ENCODE data around the gene SUSD5.
"Not testable (repeated sequence)": the region's sequence is repeated elsewhere in the genome, so short reads cannot be mapped to it uniquely, and the experiment has no call there.

Gene SUSD5

DNA sequence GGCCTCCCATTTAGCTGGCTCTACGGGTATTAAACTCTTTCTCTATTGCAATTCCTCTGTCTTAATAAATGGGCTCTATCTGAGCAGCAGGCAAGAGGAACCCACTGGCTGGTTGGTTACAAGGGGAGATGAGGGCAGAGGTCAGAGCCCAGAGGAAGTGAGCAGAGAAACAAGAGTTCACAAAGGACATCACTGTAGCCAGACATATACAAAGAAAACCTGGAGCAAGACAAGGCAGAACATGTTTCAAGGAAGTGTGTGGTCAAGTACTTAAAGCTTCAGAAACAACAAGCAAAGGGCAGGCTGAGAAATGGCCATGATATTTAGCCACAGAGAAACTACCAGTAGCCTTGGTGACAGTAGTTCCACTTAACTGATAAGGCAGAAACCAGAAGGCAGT, 24.3 kb downstream of the SUSD5 start:
- DNase-seq (ENCODE audit: low read depth in 2 of 2): no peak

GRCh38 chr3:33187368-33187634, 31.3 kb downstream of the SUSD5 start:
- no peak for DNase-seq (ENCODE audit: low read depth in 2 of 2)

DNA sequence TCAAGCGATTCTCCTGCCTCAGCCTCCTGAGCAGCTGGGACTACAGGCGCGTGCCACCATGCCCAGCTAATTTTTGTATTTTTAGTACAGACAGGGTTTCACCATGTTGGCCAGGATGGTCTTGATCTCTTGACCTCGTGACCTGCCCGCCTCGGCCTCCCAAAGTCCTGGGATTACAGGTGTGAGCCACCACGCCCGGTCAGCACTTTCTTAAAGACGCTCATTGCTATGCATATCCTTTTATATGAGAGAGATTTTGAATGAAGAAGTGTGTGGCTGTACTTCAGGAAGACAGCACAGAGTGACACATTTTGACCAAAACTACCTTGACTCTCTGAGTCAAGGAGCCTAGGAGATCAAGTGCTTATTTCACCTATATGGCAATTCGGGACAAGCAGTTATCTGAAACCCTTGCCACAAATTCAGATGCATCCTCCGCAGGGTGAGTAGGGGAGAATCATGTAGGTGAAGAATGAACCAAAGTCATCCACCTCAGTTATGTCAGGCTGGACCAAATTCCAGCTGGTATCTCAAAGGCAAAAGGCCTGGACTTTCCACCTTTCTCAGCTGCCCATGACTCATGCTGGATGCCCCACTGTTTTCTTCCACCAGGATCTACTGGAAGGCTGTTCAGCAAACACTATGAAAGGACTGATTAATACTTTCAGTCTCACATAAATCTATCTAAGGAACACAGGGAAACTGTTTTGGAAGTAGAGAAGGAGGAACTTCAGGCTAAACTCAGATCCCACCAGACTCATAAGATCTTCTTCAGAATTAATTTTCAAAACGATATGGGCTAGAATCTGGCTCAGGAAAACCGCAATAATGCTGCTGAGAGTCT, 31.9 kb downstream of the SUSD5 start:
- no peak for DNase-seq (ENCODE audit: low read depth in 2 of 2)

GRCh38 chr3:33184863-33185262, 33.7 kb downstream of the SUSD5 start:
- no peak for DNase-seq (ENCODE audit: low read depth in 2 of 2)

DNA sequence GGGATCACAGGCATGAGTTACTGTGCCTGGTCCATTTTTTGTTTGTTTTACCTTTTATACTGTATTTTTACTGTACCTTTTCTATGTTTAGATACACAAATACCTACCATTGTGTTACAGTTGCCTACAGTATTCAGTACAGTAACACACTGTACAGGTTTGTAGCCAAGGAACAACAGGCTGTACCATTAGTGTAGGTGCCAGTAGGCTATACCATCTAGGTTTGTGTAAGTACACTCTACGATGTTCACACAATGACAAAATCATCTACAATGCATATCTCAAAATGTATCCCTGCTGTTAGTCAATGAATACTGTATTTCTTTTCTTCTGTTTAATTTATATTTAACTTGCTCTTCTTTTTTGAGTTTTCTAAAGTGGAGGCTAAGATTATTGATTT, 37.0 kb downstream of the SUSD5 start:
- DNase-seq (ENCODE audit: low read depth in 2 of 2): not testable (repeated sequence)

GRCh38 chr3:33181229-33181628, 37.4 kb downstream of the SUSD5 start:
- no peak for DNase-seq (ENCODE audit: low read depth in 2 of 2)

- DNase-seq (ENCODE audit: low read depth in 2 of 2): no peak
These were observed 39.5 kb downstream of the SUSD5 start for GRCh38 chr3:33179132-33179531.

GRCh38 chr3:33174711-33175414, 43.7 kb downstream of the SUSD5 start:
- DNase-seq (ENCODE audit: low read depth in 2 of 2): no peak

DNA sequence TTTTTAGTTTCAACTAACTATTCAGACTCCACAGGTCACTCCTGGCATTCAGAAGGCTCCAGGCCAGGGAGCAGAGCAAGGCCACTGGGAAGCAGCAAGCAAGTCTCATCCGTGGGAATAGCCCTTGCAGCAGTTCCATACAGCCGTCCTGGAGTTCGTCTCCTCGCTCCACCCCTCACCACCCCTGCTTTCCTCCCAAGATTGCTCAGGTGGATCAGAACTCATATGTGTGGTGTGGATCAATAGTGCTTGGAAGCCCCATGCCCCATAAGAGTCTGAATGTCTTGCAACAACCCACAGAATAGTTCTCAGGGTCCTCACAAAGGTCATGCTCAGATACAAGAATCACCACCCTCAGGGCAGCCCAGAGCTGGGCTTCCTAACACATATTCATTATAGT, 44.5 kb downstream of the SUSD5 start:
- no peak for DNase-seq (ENCODE audit: low read depth in 2 of 2)

GRCh38 chr3:33173672-33174071, 44.9 kb downstream of the SUSD5 start:
- DNase-seq (ENCODE audit: low read depth in 2 of 2): no peak

- no peak for DNase-seq (ENCODE audit: low read depth in 2 of 2)
These were observed 45.5 kb downstream of the SUSD5 start for GRCh38 chr3:33173103-33173502.

GRCh38 chr3:33171580-33171979, 47.0 kb downstream of the SUSD5 start:
- no peak for DNase-seq (ENCODE audit: low read depth in 2 of 2)

GRCh38 chr3:33170531-33170930, 48.1 kb downstream of the SUSD5 start:
- DNase-seq (ENCODE audit: low read depth in 2 of 2): no peak

DNA sequence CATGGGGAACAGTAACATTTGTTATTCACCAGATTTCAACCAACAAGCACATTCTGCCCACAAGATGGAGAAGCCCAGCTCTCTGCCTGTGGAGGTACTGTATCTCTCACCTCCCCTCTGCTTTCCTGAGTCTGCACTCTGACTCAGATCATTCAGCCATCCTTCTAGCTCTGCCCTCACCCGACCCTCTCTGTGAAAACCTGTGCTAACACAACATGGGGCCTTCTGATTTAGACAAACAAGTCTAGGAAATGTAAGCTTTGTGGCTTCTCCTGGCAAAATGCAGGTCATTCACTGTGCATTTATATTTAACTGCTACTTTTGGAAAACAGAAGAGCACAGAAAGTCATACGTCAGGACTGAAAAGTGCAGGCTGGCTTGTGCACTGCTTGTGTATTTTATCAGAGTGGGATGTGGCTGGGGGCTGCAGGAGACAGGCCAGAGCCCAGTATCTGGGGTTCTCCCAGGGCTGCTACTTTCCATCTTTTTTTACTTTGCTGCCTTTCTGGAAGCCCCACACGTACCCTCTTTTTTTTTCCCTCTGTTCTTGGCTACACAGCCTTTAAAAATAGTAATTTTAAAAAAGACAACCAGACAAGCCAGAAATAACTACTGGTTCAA, 50.8 kb downstream of the SUSD5 start:
- DNase-seq (ENCODE audit: low read depth in 2 of 2): no peak

- no peak for DNase-seq (ENCODE audit: low read depth in 2 of 2)
These were observed 51.3 kb downstream of the SUSD5 start for GRCh38 chr3:33167284-33167683.

- no peak for DNase-seq (ENCODE audit: low read depth in 2 of 2)
These were observed 52.5 kb downstream of the SUSD5 start for GRCh38 chr3:33166095-33166494.

DNA sequence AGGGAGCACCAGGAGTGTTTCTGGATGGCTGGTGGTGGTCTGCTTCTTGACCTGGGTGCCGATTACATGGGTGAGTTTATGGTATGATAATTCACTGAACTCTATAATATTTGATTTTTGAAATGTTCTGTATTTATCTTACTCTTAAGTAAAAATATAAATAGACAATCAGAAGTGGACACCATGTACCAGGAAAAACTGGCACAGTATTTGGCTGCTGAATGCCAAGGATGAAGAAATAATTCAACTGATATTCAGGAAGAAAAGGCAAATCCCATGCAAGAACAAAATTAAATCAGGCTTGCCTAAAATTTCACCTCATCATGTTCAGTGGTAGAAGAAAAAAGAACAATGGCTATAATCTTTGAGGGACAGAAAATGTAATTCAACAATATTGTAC, 53.2 kb downstream of the SUSD5 start:
- DNase-seq (ENCODE audit: low read depth in 2 of 2): no peak

- not testable (repeated sequence) for DNase-seq (ENCODE audit: low read depth in 2 of 2)
These were observed 56.0 kb downstream of the SUSD5 start for GRCh38 chr3:33162621-33163020.

GRCh38 chr3:33159981-33160380, 58.6 kb downstream of the SUSD5 start:
- no peak for DNase-seq (ENCODE audit: low read depth in 2 of 2)

GRCh38 chr3:33159234-33159633, 59.4 kb downstream of the SUSD5 start:
- no peak for DNase-seq (ENCODE audit: low read depth in 2 of 2)

DNA sequence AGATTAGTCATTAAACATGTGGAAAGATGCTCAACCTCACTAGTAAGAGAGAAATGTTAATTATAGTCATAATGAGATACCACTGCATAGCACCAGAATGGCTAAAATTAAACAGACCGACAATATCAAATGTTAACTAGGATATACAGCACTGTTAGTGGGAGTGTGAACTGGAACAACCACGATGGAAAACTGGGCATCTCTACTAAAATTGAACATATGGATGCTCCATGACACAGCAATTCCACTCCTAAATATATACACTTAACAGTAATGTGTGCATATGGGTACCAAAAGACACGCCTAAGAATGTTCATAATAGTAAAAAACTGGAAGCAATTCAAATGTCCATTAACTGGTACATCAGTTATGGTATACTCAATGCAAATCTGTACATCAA, 63.3 kb downstream of the SUSD5 start:
- DNase-seq (ENCODE audit: low read depth in 2 of 2): no peak

DNA sequence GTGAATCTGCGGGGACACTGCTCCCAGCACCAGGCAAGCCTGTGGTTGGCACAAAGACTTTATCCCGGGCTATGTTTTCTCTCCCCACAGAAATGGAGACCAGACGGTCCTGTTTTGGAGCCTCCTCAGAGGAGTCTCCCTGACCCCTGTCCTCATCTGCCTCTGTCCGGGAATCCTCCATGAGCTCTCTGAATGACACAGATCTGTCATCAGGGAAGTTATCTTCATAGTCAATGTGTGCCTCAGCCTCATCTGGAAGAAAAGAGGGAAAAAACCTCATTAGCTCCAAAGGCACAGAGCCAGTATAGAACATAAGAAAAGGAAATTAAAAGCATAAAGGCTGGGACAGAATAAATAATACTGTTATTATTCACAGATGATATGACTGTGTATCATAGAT, 64.8 kb downstream of the SUSD5 start:
- no peak for DNase-seq (ENCODE audit: low read depth in 2 of 2)
